HepG2 (cell line): Measurements from ENCODE around the gene SMYD5. TPM values are rescaled to one million over a fixed set of nuclear protein-coding genes. Genes with fewer than 3 reads are reported as not detected.

ENCODE experiments used
- ATAC-seq: fragments of 200-7000 bp; cut with Tn5 transposase; 3 replicates; pipeline ENCODE4 v1.9.1; 2020; ENCODE audit warnings: mild to moderate bottlenecking, moderate library complexity
- BruUV-seq: library from RNA; stranded (reverse); fragments of 400-500 nt; replicated peaks from 2 replicates; lab custom pipeline; 2021; lab: Mats Ljungman, UMichigan
- CTCF ChIA-PET: fragments of 300-600 bp; formaldehyde crosslinking; extraction: SDS; loops from one replicate; lab custom pipeline; 2021; ENCODE audit warnings: low total read pairs, inconsistent platforms, low intra/inter-chr PET ratio; lab: Yijun Ruan, JAX
- POLR2A ChIA-PET: fragments of 350-600 bp; sonication (Branson Sonifier 250); formaldehyde crosslinking; loops from one replicate; lab custom pipeline; 2020; ENCODE audit warnings: antibody characterized with exemption, inconsistent platforms; lab: Yijun Ruan, JAX
- DNase-seq: peaks from one replicate; pipeline ENCODE4 v3.0.0-alpha.2; 2015; ENCODE audit warnings: low spot score
- FAIRE-seq: peaks from 3 replicates; lab custom pipeline; 2011; peaks lifted over from hg19 to GRCh38; lab: Jason Lieb, UNC
- H2AFZ ChIP-seq: one replicate; pipeline ENCODE4 v1.6.1; 2011; ENCODE audit warnings: low read length, inconsistent platforms
- H3K27ac ChIP-seq: fragments of 300-600 bp; 3 replicates; pipeline ENCODE4 v1.8.0; 2011; ENCODE audit warnings: mixed run types, mild to moderate bottlenecking, mixed read lengths, low read length, inconsistent platforms; ENCODE audit not compliant: insufficient read depth; ENCODE audit errors: extremely low read length
- H3K27me3 ChIP-seq, 2 experiments: fragments of 200-600 bp in 1 of 2; 2 replicates in 1 of 2; 3 replicates in 1 of 2; pipeline versions ENCODE4 v1.6.0 to v1.8.0; 2011; ENCODE audit warnings: low read length in 2 of 2, mild to moderate bottlenecking in 2 of 2, moderate library complexity in 2 of 2, inconsistent platforms in 1 of 2; ENCODE audit not compliant: insufficient read depth in 2 of 2, control insufficient read depth in 1 of 2
- H3K36me3 ChIP-seq, 2 experiments: fragments of 200-600 bp in 1 of 2; replicated peaks in 1 of 2; 2 replicates in 1 of 2; 3 replicates in 1 of 2; pipeline versions ENCODE4 v1.5.1 to v1.8.0; 2011; ENCODE audit warnings: low read length in 2 of 2, inconsistent platforms in 1 of 2; ENCODE audit not compliant: insufficient read depth in 2 of 2, control insufficient read depth in 1 of 2
- H3K4me1 ChIP-seq: 2 replicates; pipeline ENCODE4 v1.5.1; 2012; ENCODE audit warnings: low read length, inconsistent platforms; ENCODE audit not compliant: insufficient read depth
- H3K4me2 ChIP-seq: 2 replicates; pipeline ENCODE4 v1.6.0; 2011; ENCODE audit warnings: low read depth, low read length, inconsistent platforms
- H3K4me3 ChIP-seq, 3 experiments: fragments of 200-600 bp in 1 of 3; sonication (generic), shearing (Covaris generic) in 1 of 3; replicated peaks in 1 of 3; 2 replicates each; pipeline ENCODE4 v1.5.1; 2011 to 2016; ENCODE audit warnings: low read length in 3 of 3, inconsistent platforms in 2 of 3, low read depth in 2 of 3, mild to moderate bottlenecking in 2 of 3, control low read depth in 1 of 3, mixed read lengths in 1 of 3; ENCODE audit not compliant: insufficient read depth in 1 of 3
- H3K79me2 ChIP-seq: one replicate; pipeline ENCODE4 v1.6.1; 2011; ENCODE audit warnings: low read length, inconsistent platforms; ENCODE audit not compliant: insufficient read depth
- H3K9ac ChIP-seq: 2 replicates; pipeline ENCODE4 v1.6.0; 2011; ENCODE audit warnings: mild to moderate bottlenecking, low read depth, low read length, inconsistent platforms; ENCODE audit not compliant: insufficient read depth
- H3K9me3 ChIP-seq: 2 replicates; pipeline ENCODE4 v1.5.1; 2012; ENCODE audit warnings: mild to moderate bottlenecking, low read length
- H4K20me1 ChIP-seq: 2 replicates; pipeline ENCODE4 v1.6.0; 2011; ENCODE audit warnings: inconsistent platforms, mild to moderate bottlenecking, low read length, moderate library complexity; ENCODE audit not compliant: insufficient read depth
- AHDC1 ChIP-seq: sonication (generic); formaldehyde crosslinking; IDR thresholded peaks from 2 replicates; pipeline ENCODE4 v1.5.1; 2020; ENCODE audit warnings: mild to moderate bottlenecking, missing genetic modification reagents, borderline replicate concordance
- CAMTA2 ChIP-seq: sonication (generic); formaldehyde crosslinking; IDR thresholded peaks from 2 replicates; pipeline ENCODE4 v1.4.0; 2020; ENCODE audit warnings: mild to moderate bottlenecking, missing genetic modification reagents, borderline replicate concordance
- CENPBD1 ChIP-seq: sonication (generic); formaldehyde crosslinking; IDR thresholded peaks from 2 replicates; pipeline ENCODE4 v1.8.0; 2022; ENCODE audit warnings: missing genetic modification reagents, low read depth, mild to moderate bottlenecking, borderline replicate concordance
- HINFP ChIP-seq: sonication (generic); formaldehyde crosslinking; IDR thresholded peaks from 2 replicates; pipeline ENCODE4 v1.4.0; 2020; ENCODE audit warnings: low read depth, mild to moderate bottlenecking, missing genetic modification reagents
- IRX3 ChIP-seq: sonication (generic); formaldehyde crosslinking; IDR thresholded peaks from 2 replicates; pipeline ENCODE4 v1.8.1; 2023; ENCODE audit warnings: mild to moderate bottlenecking, low read depth, missing genetic modification reagents, borderline replicate concordance
- SIX4 ChIP-seq: sonication (generic); formaldehyde crosslinking; IDR thresholded peaks from 2 replicates; pipeline ENCODE4 v1.4.0; 2020; ENCODE audit warnings: missing genetic modification reagents
- STAG1 ChIP-seq: sonication (generic); formaldehyde crosslinking; IDR thresholded peaks from 2 replicates; pipeline ENCODE4 v1.4.0; 2020; ENCODE audit warnings: missing genetic modification reagents
- TRIM22 ChIP-seq: fragments of 450-650 bp; IDR thresholded peaks from 2 replicates; pipeline ENCODE4 v1.6.1; 2017
- ZMAT5 ChIP-seq: sonication (generic); formaldehyde crosslinking; IDR thresholded peaks from 2 replicates; pipeline ENCODE4 v1.5.0; 2020; ENCODE audit warnings: mild to moderate bottlenecking, low read depth, missing genetic modification reagents, borderline replicate concordance
- ZNF430 ChIP-seq: sonication (generic); formaldehyde crosslinking; IDR thresholded peaks from 2 replicates; pipeline ENCODE4 v1.9.0; 2021; ENCODE audit warnings: mild to moderate bottlenecking, missing genetic modification reagents
- ZNF451 ChIP-seq: sonication (generic); formaldehyde crosslinking; IDR thresholded peaks from 2 replicates; pipeline ENCODE4 v1.5.0; 2020; ENCODE audit warnings: mild to moderate bottlenecking, missing genetic modification reagents
- ZNF800 ChIP-seq: sonication (generic); formaldehyde crosslinking; IDR thresholded peaks from 2 replicates; pipeline ENCODE4 v1.4.0; 2020; ENCODE audit warnings: missing genetic modification reagents
- ZNF850 ChIP-seq: sonication (generic); formaldehyde crosslinking; conservative IDR thresholded peaks from 2 replicates; pipeline ENCODE4 v1.9.0; 2021; ENCODE audit warnings: mild to moderate bottlenecking, missing genetic modification reagents
- in situ Hi-C: cut with HindIII; loops from 2 replicates; pipeline ENCODE4 v1.10.0; 2017; ENCODE audit warnings: low pct_unique_long_range_greater_than_20kb; ENCODE audit not compliant: extremely low pct_ligation_motif_present
- intact Hi-C: fragments of 100-400 bp; cut with micrococcal nuclease; formaldehyde crosslinking; loops from one replicate; pipeline ENCODE4 v1.10.0; 2022; ENCODE audit not compliant: unreplicated experiment
- polyA plus RNA-seq, 8 experiments: library from polyadenylated mRNA; depleted of rRNA in 3 of 8; stranded (reverse) in 7 of 8; unstranded in 1 of 8; fragments of >200 nt; fragmentation: Illumina TruSeq in 4 of 8; extraction: Trizol in 4 of 8; gene quantifications; 2 replicates each; pipeline versions ENCODE4 v1.2.1 to v1.2.3, GENCODE V29; 2011 to 2016; ENCODE audit warnings: low read depth in 4 of 8, missing spikeins in 1 of 8, mixed read lengths in 1 of 8; ENCODE audit not compliant: insufficient read depth in 1 of 8
- total RNA-seq, 5 experiments: library from RNA; depleted of rRNA; stranded (reverse); fragments of >200 nt; fragmentation: Illumina TruSeq; extraction: Trizol; gene quantifications; 2 replicates each; pipeline ENCODE4 v1.2.3, GENCODE V29; 2016; ENCODE audit warnings: low read depth in 1 of 5

SMYD5 gene
- total and polyA plus RNA-seq, 2 of the 13 experiments (the other 11 are each of a cell fraction or from before 2014, with no cell fraction given): 55.8 to 70.4 TPM

- no peak for ATAC-seq
- Histone ChIP-seq H3K9me3 (no peaks in the 10 kb centered on the region), H2AFZ (no peak overlapping the region), H3K4me3 (no peak overlapping the region), H3K27me3 (no peaks in the 10 kb centered on the region), H3K79me2 (peaks cover 48% of the 10 kb centered on the region), H3K36me3 (peaks cover 31 to 58% of the 10 kb centered on the region in 2 experiments), H3K4me1 (peaks cover 24% of the 10 kb centered on the region), H3K27ac (no peak overlapping the region), H3K4me2 (no peak overlapping the region), H4K20me1 (peaks cover 12% of the 10 kb centered on the region; the same call in 1 of the 2 replicates), H3K9ac (no peak overlapping the region)
- no peak for DNase-seq
- ChIA-PET POLR2A (interaction anchor here (3.0 to 5.6 kb wide), 2 partner anchors 11 to 16 kb away, joined by 10 to 37 read pairs; partner anchors contain the start of genes CCT7 and PRADC1), CTCF (no interaction called here)
- intact Hi-C loops (loop anchor here (10.0 kb wide), 1 partner anchor 167 kb away; the partner anchor contains the start of gene ALMS1), in situ Hi-C loops (no loop called here)
- no TSS peak for BruUV-seq
- FAIRE-seq: no peak
- TF ChIP-seq ZNF430 (CRISPR knock-in tag) (no peak), ZNF850 (CRISPR knock-in tag) (no peak), TRIM22 (no peak), AHDC1 (CRISPR knock-in tag) (no peak), CENPBD1 (CRISPR knock-in tag) (no peak), IRX3 (CRISPR knock-in tag) (no peak), ZMAT5 (CRISPR knock-in tag) (no peak), ZNF800 (CRISPR knock-in tag) (no peak), HINFP (CRISPR knock-in tag) (no peak), CAMTA2 (CRISPR knock-in tag) (no peak), SIX4 (CRISPR knock-in tag) (no peak), STAG1 (CRISPR knock-in tag) (no peak), ZNF451 (CRISPR knock-in tag) (no peak)
These were observed 4.3 kb downstream of the SMYD5 start for GRCh38 chr2:73218298-73218697.
